HepG2 (cell line): ENCODE results near the gene VPS13C.

Experiments
- EZH2 ChIP-seq: conservative IDR thresholded peaks from 2 replicates; pipeline ENCODE4 v1.6.1; 2012; ENCODE audit warnings: mild to moderate bottlenecking, low read depth, low read length, moderate library complexity
- HDAC2 ChIP-seq: sonication (generic); formaldehyde crosslinking; IDR thresholded peaks from 2 replicates; pipeline ENCODE4 v1.4.0; 2020; ENCODE audit warnings: missing genetic modification reagents
- MXD4 ChIP-seq: IDR thresholded peaks from 2 replicates; pipeline ENCODE4 v1.6.1; 2016; ENCODE audit warnings: mild to moderate bottlenecking, missing biosample characterization, missing genetic modification reagents
- THAP7 ChIP-seq: sonication (generic); formaldehyde crosslinking; IDR thresholded peaks from 2 replicates; pipeline ENCODE4 v1.8.1; 2023; ENCODE audit warnings: mild to moderate bottlenecking, missing genetic modification reagents
- ZNF569 ChIP-seq: sonication (generic); formaldehyde crosslinking; IDR thresholded peaks from 2 replicates; pipeline ENCODE4 v1.5.0; 2020; ENCODE audit warnings: mild to moderate bottlenecking, missing genetic modification reagents, moderate library complexity, borderline replicate concordance
- ZNF768 ChIP-seq: sonication (generic); formaldehyde crosslinking; IDR thresholded peaks from 2 replicates; pipeline ENCODE4 v1.4.0; 2020; ENCODE audit warnings: missing genetic modification reagents
- ZNF879 ChIP-seq: sonication (generic); formaldehyde crosslinking; IDR thresholded peaks from 2 replicates; pipeline ENCODE4 v1.8.1; 2023; ENCODE audit warnings: missing genetic modification reagents
- ZSCAN29 ChIP-seq: sonication (generic); formaldehyde crosslinking; conservative IDR thresholded peaks from 2 replicates; pipeline ENCODE4 v1.4.0; 2020; ENCODE audit warnings: mild to moderate bottlenecking, missing genetic modification reagents

- TF ChIP-seq ZNF879 (CRISPR knock-in tag) (no peak), ZNF768 (no peak), ZNF569 (no peak), THAP7 (CRISPR knock-in tag) (no peak), ZSCAN29 (CRISPR knock-in tag) (no peak), EZH2 (no peak), HDAC2 (no peak), MXD4 (CRISPR knock-in tag) (no peak)
Measured at GRCh38 chr15:61822511-61822910, 237.7 kb downstream of the VPS13C start.
